Umbilical cord (tissue), 2 donors: ENCODE data around the gene CADM1. TPM values are rescaled to one million over a fixed set of nuclear protein-coding genes. Genes with fewer than 3 reads are reported as not detected.

Experiments used
- DNase-seq: peaks from one replicate; pipeline ENCODE4 v3.0.0-alpha.2; 2015; ENCODE audit warnings: low spot score
- total RNA-seq: library from RNA; depleted of rRNA; stranded (reverse); fragments of >200 nt; gene quantifications from one replicate; pipeline ENCODE4 v1.2.3, GENCODE V29; 2014; ENCODE audit warnings: low replicate concordance; ENCODE audit not compliant: insufficient read depth

The CADM1 gene
- total RNA-seq, 1 donor from 2014 or later = 68.1 TPM

GRCh38 chr11:115357066-115357465, 147.1 kb downstream of the CADM1 start:
- no peak for DNase-seq

GRCh38 chr11:115352805-115353485, 151.3 kb downstream of the CADM1 start:
- DNase-seq = no peak

GRCh38 chr11:115349335-115350017, 154.7 kb downstream of the CADM1 start:
- no peak for DNase-seq

GRCh38 chr11:115348416-115348815, 155.8 kb downstream of the CADM1 start:
- no peak for DNase-seq

- DNase-seq = no peak
Measured at GRCh38 chr11:115347106-115347505, 157.1 kb downstream of the CADM1 start.

- no peak for DNase-seq
Measured at GRCh38 chr11:115345840-115346239, 158.4 kb downstream of the CADM1 start.

- DNase-seq = no peak
Measured at GRCh38 chr11:115345361-115345760, 158.9 kb downstream of the CADM1 start.

- no peak for DNase-seq
Measured at GRCh38 chr11:115344846-115345245, 159.4 kb downstream of the CADM1 start.

- no peak for DNase-seq
Measured at GRCh38 chr11:115342142-115342541, 162.1 kb downstream of the CADM1 start.

GRCh38 chr11:115340874-115341273, 163.3 kb downstream of the CADM1 start:
- no peak for DNase-seq

- no peak for DNase-seq
Measured at GRCh38 chr11:115338476-115338875, 165.7 kb downstream of the CADM1 start.

- DNase-seq = peak; percentile 61
Measured at GRCh38 chr11:115334932-115335788, 169.1 kb downstream of the CADM1 start.

GRCh38 chr11:115333949-115334348, 170.3 kb downstream of the CADM1 start:
- no peak for DNase-seq

- DNase-seq = peak; percentile 83
Measured at GRCh38 chr11:115333121-115333520, 171.1 kb downstream of the CADM1 start.

GRCh38 chr11:115330684-115331482, 173.3 kb downstream of the CADM1 start:
- DNase-seq = no peak

- DNase-seq = no peak
Measured at GRCh38 chr11:115326526-115326925, 177.7 kb downstream of the CADM1 start.

GRCh38 chr11:115325523-115325922, 178.7 kb downstream of the CADM1 start:
- no peak for DNase-seq

GRCh38 chr11:115324581-115325432, 179.4 kb downstream of the CADM1 start:
- peak; percentile 75 for DNase-seq

- DNase-seq = no peak
Measured at GRCh38 chr11:115322553-115323203, 181.5 kb downstream of the CADM1 start.
